HG03460 (cell line): ENCODE measurements around the gene WFIKKN1.

Experiments
- ATAC-seq: cut with Tn5 transposase; IDR thresholded peaks from one replicate; pipeline ENCODE4 v1.9.1; 2021; ENCODE audit not compliant: unreplicated experiment

The WFIKKN1 gene

DNA sequence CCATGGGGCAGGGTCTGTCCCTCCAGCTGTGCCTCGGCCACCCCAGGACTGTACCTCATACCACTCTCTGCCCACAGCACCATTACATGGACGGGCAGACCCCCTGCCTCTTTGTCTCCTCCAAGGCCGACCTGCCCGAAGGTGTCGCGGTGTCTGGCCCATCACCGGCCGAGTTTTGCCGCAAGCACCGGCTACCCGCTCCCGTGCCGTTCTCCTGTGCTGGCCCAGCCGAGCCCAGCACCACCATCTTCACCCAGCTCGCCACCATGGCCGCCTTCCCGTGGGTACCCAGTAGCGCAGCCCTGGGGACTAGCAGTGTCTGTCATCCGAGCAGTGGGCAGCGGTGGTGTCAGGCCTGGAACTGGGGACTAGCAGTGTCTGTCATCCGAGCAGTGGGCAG is 42.1 kb downstream of the WFIKKN1 start:
- ATAC-seq, result no peak

DNA sequence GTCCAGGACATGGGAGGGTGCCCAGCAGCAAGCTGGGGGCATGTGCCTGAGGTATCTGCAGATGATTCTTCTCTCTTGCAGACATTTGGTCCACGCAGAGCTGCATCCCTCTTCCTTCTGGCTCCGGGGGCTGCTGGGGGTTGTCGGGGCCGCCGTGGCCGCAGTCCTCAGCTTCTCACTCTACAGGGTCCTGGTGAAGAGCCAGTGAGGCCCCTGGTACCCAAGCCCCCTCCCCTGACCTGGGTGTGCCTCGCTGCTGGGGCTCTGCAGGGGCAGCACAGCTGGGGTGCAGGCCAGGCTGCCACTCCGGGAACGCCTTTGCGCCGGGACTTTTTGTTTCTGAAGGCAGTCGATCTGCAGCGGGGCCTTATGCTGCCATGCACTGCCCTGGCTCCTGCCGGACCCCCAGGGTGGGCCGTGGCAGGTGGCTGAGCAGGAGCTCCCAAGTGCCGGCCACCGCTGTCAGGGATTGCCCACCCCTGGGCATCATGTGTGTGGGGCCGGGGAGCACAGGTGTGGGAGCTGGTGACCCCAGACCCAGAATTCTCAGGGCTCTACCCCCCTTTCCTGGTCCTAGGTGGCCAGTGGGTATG is 42.7 kb downstream of the WFIKKN1 start:
- ATAC-seq, result no peak

DNA sequence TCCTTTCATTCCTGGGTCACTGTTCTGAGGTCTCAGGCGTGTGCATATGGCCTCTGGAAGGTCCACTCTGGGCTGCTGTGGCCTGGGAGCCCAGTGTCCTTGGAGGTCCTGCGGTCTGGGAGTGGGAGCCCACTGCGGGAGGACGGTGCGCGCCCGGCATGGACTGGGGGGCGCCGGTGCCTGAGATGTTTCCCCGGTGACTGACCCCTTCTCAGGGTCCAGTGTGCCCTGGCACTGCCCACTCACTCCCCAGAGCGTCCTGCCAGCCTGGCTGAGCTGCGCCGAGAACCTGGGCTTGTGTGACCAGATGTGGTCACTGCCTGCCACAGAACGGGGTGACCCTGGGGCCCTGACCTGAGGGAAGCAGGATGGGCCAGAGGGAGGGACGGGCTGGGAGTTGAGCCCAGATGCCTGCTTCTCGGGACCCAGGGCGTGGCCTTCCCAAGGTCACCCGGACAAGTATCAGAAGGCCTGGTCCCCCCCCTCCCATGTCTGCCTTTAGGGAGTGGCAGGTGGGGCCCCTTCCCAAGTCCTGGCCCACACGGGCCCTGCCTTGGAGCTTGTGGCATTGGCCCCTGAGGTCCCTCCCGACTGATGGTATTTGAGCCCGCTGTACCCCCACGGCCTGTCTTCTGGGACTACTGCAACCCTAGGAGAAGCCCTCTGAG is 43.6 kb downstream of the WFIKKN1 start:
- no peak for ATAC-seq

DNA sequence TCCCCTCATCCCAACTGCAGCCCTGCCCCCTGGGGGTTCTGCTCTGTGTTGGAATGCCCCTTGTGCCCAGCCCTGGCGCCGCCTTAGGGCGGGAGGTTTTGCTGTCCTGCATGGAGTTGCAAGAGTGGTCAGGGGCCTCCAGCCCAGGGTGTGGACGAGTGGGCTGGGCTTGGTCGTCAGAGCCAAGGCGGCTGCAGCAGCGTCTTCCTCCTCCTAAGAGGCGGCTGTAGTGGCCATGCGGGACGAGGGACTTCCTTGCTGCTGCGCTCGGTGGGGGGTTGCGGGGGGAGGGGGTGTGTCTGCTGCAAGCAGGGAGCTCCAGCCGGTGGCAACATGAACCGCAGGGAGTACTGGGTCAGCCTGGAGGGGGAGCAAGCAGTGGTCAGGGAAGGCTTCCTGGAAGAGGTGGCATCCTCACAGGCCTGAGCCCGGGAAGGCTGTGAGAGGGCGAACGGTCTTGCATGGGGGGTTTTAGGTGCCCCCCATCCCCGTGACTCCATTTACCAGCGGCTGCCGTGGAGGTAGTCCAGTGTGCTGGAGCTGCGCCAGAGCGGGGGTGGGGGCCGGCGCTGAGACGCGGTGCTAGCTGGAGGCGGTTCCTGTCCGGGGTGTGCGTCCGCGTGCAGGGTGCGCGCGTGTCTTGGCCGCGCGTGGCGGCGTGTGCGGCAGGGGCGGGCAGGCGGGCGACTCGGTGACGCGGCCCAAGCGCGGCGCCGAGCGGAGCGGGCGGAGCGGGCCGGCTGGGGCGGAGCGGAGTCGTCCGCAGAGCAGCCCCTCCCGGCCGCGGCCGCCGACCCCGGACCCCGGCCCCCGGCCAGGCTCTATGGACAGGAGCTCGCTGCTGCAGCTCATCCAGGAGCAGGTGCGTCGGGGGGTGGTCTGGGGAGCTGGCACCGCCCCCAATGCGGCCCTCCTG is 44.4 kb downstream of the WFIKKN1 start, which contains the start of gene RHBDL1:
TSS of gene RHBDL1 (plus strand) at position 704 of the 916 bp plus-strand sequence. CDS start at position 824, 120 bp downstream.
- no peak for ATAC-seq

DNA sequence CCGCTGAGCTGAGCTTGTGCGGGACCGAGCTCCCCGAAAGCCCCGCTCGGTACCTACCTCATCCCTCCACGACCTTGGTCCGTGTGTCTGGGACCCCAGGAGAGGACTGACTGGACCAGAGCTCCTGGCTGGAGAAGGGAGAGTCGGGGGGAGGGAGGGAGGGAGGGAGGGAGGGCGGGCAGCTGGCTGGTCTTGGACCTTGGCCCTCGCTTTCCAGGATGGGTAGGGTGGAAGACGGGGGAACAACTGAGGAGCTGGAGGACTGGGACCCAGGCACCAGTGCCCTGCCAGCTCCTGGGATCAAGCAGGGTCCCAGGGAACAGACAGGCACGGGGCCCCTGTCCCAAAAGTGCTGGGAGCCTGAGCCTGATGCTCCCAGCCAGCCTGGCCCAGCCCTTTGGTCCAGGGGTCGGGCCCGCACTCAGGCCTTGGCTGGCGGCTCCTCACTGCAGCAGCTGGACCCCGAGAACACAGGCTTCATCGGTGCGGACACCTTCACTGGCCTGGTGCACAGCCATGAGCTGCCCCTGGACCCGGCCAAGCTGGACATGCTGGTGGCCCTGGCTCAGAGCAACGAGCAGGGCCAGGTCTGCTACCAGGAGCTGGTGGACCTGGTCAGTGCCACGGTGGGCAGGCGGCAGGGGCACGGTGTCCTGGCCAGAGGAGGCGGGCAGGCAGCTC is 45.2 kb downstream of the WFIKKN1 start:
- no peak for ATAC-seq

DNA sequence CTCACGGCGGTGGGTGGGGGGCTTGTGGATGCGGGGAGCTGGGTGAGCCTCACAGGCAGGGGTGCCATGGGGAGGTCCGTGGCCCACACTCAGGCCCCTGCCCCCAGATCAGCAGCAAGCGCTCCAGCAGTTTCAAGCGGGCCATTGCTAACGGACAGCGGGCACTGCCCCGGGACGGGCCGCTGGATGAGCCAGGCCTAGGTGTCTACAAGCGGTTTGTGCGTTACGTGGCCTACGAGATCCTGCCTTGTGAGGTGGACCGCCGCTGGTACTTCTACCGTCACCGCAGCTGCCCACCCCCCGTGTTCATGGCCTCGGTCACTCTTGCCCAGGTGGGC is 45.7 kb downstream of the WFIKKN1 start:
- ATAC-seq, result no peak

DNA sequence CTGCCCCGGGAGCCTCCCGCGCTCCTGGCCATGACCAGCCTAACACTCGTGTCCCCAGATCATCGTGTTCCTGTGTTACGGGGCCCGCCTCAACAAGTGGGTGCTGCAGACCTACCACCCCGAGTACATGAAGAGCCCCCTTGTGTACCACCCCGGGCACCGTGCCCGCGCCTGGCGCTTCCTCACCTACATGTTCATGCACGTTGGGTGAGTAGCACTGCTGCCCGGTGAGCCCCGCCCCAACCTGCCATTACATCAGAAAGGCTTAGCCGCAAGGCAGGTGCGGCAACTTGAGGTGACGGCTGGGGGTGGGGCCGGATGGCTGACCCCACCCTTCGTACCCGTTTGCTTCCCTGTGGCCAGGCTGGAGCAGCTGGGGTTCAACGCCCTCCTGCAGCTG is 46.1 kb downstream of the WFIKKN1 start:
- ATAC-seq, result no peak

DNA sequence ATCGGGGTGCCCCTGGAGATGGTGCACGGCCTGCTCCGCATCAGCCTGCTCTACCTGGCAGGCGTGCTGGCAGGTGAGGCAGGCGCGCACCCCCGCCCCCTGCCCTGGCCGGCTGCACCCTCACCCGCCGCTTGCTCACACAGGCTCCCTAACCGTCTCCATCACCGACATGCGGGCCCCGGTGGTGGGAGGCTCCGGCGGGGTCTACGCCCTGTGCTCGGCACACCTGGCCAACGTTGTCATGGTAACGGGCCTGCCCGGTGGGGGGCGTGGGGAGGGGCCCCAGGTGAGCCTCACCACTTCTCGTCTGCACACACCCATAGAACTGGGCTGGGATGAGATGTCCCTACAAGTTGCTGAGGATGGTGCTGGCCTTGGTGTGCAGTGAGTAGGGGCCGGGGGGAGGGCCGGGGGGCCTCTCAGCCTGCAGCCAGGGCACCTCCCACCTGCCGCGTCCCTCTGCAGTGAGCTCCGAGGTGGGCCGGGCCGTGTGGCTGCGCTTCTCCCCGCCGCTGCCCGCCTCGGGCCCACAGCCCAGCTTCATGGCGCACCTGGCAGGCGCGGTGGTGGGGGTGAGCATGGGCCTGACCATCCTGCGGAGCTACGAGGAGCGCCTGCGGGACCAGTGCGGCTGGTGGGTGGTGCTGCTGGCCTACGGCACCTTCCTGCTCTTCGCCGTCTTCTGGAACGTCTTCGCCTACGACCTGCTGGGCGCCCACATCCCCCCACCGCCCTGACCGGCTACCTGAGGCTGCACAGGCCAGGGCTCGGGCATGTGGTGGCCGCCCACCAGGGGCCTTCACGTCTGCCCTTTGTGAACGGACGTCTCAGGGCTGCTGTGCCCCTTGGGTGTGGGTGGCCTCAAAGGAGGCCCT is 46.8 kb downstream of the WFIKKN1 start:
- no peak for ATAC-seq

DNA sequence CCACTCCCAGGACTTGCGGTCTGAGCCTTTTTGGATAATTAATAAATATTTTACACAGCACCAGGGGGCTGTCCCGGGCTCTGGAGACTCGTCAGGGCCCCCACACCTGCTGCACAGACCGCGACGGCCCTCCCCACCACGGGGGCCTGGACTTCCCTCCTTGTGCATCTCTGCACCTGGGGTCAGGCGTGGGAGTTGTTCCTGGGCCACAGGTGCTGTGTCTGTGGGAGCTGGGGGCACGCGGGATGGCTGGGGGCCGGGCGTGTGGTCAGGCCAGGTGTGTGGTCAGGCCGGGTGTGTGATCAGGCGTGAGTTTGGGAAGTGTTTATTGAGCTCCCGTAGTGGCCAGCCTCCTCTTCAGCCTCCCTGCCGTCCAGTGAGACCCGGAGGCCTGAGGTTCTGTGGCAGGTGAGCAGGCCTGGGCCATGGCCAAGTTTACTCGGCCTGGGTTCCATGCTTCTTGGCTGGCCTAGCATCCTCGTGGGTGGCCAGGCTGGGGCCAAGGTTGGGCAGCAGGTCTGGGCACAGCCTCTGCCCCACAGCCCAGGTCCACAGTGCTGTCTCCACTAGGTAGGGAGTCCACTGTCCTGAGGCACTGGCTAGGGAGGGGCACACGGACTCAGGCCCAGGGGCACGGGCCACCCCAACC is 47.5 kb downstream of the WFIKKN1 start:
- no peak for ATAC-seq

DNA sequence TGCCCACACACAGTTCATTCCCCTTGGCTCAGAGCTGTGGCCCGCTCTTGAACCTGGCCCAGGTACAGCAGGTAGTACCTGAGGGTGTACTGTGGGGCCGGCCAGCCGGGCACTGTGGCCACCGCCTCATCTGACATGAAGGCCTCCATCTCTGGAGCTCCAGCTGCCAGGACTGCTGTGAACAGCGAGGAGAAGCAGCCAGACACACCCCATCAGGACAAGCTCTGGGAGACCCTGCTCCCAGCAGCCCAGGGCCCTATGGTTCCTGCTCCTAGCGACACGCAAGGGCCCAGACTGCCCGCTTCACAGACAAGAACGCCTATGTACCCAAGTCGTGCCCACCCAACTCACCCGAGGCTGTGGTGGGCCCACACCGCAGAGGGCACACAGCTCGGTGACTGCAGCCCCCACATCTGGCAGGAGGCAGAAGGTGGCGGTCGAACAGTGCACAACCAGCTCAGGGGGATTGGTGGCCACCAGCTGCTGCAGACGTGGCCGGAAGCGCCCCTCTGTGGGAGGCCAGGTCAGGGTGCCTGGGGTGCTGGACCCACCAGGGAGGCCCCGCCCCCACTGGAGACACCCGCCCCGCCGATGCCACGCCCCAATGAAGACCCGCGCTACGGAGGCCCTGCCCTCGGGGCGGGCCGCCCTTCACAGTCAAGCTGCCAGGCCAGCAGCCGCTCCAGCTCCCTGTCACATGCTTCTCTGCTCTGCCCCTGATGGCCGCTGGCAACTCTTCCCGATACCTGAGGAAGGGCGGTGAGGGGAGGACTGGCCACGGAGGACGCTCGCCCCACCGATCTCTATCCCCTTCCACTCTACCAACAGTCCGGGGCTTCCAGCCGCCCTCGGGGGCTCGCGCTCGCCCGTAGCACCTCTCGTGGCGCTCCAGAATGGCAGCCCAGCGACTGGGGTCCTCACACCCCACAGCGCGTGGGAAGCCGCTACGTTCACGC is 48.4 kb downstream of the WFIKKN1 start:
- no peak for ATAC-seq

DNA sequence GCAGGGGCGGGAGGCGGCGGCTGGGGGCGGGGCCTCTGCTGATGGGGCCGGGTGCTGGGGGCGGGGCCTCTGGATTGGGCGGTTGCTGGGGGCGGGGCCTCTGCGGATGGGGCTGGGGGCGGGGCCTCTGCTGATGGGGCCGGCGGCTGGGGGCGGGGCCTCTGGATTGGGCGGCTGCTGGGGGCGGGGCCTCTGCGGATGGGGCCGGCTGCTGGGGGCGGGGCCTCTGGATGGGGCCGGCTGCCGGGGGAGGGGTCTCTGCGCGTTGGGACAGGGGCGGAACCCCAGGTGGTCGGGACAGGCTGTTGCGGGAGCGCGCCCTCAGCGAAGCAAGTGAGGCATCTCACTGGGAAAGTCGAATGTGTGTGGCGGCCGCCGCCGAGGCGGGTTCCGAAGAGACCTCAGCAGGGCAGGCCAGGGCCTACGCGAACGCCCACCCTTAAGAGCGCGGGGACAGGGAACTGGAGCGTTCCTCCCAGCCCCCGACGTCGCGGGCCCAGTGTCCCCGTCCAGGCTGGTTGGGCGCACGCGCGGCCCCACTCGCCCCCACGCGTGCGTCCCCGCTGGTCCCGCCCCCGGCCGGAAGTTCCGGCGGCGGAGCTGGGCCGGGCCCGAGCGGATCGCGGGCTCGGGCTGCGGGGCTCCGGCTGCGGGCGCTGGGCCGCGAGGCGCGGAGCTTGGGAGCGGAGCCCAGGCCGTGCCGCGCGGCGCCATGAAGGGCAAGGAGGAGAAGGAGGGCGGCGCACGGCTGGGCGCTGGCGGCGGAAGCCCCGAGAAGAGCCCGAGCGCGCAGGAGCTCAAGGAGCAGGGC is 49.2 kb downstream of the WFIKKN1 start, which contains the start of gene STUB1:
TSS of gene STUB1 (plus strand) at position 597 of the 811 bp plus-strand sequence. CDS start at position 713, 116 bp downstream.
- ATAC-seq, result no peak

DNA sequence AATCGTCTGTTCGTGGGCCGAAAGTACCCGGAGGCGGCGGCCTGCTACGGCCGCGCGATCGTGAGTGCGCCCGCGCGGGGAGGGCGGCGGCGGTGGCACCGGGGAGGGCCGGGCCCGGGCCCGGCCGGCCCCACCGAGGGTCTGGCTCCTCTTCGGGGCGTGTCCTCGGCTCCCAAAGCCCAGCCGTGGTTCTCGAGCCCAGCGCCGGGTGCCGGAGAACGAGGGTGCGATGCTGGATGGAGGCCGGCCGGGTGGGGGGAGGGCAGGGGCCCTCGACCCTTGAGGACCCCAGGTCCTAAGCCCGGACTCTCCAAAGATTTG is 49.8 kb downstream of the WFIKKN1 start:
- no peak for ATAC-seq

DNA sequence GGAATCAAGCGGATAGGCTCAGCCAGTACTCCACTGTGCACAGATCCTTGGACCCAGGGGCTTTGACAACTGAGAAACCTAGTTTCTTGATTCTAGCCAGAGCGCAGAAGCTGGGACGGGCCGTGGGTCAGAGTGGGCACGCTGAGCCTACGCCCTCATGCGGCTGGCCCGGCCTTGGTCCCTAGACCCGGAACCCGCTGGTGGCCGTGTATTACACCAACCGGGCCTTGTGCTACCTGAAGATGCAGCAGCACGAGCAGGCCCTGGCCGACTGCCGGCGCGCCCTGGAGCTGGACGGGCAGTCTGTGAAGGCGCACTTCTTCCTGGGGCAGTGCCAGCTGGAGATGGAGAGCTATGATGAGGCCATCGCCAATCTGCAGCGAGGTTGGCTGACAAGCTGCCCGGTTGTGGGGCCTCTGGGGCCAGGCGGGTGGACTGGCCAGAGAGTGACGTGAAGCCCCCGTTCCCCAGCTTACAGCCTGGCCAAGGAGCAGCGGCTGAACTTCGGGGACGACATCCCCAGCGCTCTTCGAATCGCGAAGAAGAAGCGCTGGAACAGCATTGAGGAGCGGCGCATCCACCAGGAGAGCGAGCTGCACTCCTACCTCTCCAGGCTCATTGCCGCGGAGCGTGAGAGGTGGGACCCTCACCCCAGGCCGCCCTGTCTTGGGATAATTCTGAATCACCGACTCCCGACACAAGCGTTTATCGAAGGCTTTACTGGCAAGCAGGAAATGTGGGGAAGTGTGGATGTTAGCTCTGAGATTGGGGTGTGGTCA is 50.4 kb downstream of the WFIKKN1 start:
- ATAC-seq, result no peak

DNA sequence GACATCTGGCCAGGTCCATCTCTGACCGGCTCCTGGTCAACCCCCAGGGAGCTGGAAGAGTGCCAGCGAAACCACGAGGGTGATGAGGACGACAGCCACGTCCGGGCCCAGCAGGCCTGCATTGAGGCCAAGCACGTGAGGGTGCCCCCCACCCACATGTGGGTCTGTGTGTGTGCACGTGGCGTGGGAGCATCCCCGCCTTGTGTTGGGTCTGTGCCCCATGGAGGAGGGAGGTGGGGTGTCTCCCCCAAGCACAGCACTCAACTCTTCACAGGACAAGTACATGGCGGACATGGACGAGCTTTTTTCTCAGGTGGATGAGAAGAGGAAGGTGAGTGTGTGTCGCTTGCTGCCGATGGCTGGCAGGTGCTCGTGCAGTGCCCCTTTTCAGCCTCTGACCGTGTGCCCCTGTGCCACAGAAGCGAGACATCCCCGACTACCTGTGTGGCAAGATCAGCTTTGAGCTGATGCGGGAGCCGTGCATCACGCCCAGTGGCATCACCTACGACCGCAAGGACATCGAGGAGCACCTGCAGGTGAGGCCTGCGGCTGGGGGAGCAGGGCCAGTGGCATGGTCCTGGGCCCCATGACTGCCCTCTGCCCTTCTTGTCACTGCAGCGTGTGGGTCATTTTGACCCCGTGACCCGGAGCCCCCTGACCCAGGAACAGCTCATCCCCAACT is 51.1 kb downstream of the WFIKKN1 start:
- no peak for ATAC-seq

DNA sequence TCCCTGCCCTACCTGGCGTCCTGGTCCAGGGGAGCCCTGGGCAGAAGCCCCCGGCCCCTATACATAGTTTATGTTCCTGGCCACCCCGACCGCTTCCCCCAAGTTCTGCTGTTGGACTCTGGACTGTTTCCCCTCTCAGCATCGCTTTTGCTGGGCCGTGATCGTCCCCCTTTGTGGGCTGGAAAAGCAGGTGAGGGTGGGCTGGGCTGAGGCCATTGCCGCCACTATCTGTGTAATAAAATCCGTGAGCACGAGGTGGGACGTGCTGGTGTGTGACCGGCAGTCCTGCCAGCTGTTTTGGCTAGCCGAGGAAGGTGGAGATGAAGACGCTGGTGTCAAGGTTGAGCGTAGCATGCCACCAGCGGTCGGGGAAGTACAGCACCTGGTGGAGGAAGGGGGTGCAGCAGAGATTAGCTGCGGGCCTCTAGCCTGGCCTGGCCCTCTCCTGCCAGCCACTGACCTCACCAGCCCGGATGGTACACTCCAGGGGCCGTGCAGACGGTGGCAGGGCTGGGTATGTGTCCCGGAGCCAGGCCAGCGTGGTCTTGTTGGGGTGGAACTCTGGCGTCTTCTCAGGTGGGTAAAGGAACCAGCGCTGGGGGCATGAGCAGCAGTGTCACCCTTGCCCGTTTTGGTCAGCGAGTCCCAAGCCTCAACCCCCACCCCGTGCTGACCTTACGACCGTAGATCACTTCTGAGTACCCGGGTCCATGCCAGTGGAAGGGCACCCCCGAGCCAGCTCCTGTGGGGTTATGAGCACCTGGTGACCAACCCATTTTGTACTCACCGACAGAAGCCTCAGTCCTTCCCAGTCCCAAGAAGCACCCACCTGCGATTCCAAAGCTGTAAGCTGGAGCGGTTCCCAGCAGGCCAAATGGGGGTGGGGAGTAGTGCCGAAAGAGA is 52.0 kb downstream of the WFIKKN1 start:
- no peak for ATAC-seq
